B cell (primary cell): Measurements from ENCODE around the gene SLC12A3.
"Not testable (repeated sequence)": the region's sequence is repeated elsewhere in the genome, so short reads cannot be mapped to it uniquely, and the experiment has no call there.

ENCODE experiments used
- EZH2 ChIP-seq: IDR thresholded peaks from 2 replicates; pipeline ENCODE4 v1.6.1; 2012; ENCODE audit warnings: borderline replicate concordance, low read depth, mild to moderate bottlenecking, moderate library complexity, low read length; ENCODE audit not compliant: insufficient read depth, poor library complexity, severe bottlenecking
- TF ChIP-seq, protein P1 (sequence below): fragments of 200-600 bp; IDR thresholded peaks from one replicate; pipeline ENCODE4 v1.8.0; 2022; ENCODE audit warnings: antibody characterized with exemption, mild to moderate bottlenecking

DNA sequence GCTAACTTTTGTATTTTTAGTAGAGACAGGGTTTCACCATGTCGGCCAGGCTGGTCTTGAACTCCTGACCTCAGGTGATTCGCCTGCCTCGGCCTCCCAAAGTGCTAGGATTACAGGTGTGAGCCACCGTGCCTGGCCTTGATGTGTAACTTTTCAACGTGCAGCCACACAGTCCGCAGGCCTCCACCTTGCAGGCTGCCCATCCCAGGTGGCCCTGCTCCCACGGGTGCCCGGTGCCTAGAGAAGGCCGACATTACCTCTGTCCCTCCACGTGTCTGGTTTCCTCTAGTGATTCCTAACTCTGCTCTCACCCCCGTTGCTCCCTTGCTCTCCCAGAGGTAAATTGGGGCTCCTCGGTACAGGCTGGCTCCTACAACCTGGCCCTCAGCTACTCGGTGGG is 19.9 kb downstream of the SLC12A3 start:
- TF ChIP-seq, protein P1, sequence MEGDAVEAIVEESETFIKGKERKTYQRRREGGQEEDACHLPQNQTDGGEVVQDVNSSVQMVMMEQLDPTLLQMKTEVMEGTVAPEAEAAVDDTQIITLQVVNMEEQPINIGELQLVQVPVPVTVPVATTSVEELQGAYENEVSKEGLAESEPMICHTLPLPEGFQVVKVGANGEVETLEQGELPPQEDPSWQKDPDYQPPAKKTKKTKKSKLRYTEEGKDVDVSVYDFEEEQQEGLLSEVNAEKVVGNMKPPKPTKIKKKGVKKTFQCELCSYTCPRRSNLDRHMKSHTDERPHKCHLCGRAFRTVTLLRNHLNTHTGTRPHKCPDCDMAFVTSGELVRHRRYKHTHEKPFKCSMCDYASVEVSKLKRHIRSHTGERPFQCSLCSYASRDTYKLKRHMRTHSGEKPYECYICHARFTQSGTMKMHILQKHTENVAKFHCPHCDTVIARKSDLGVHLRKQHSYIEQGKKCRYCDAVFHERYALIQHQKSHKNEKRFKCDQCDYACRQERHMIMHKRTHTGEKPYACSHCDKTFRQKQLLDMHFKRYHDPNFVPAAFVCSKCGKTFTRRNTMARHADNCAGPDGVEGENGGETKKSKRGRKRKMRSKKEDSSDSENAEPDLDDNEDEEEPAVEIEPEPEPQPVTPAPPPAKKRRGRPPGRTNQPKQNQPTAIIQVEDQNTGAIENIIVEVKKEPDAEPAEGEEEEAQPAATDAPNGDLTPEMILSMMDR = not testable (repeated sequence)
- TF ChIP-seq EZH2 = not testable (repeated sequence)
